ENCODE results near the gene CIAO2A.
A peak's percentile ranks its signal among the peaks of the same experiment; 100 is the strongest.

CIAO2A gene

DNA sequence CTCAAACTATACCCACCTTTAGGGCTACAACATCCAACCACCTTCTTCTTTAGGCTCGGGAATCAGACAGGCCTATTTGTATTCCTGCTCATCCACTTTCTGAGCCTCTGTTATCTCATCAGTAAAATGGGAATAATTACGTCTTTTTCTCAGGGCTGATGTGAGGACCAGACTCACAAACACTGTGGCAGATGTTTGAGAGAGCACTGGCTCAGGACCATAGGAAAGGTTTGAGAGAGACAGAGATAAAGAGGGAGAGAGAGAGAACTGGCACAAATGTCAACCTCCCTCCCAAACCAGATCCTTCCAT, 42.6 kb downstream of the CIAO2A start:
- Histone ChIP-seq H3K27ac (ENCODE audit: insufficient read depth in 1 of 2, low read depth in 1 of 2, low read length in 2 of 2, poor library complexity in 1 of 2, severe bottlenecking in 2 of 2) (no peak overlapping the region), H3K4me3 (ENCODE audit: control insufficient read depth in 1 of 7, extremely low read depth in 1 of 7, insufficient read depth in 4 of 7, low read depth in 2 of 7, low read length in 6 of 7) (no peak overlapping the region)
- POLR2A ChIA-PET = no interaction called here

GRCh38 chr15:64050281-64051092, 43.2 kb downstream of the CIAO2A start:
- ChIA-PET CTCF (interaction anchor here (0.8 to 1.6 kb wide), 6 partner anchors 11 to 109 kb away, joined by 3 to 6 read pairs (median 3); no protein-coding TSS in a partner anchor), POLR2A (no interaction called here)
- H3K36me3 ChIP-seq (ENCODE audit: control insufficient read depth in 4 of 4, insufficient read depth in 4 of 4, low read length in 3 of 4) = no peaks in the 10 kb centered on the region
- WGBS (ENCODE audit: insufficient coverage) = 99% methylated on average over 4 of the region's 8 CpGs
- H3K27me3 ChIP-seq (replicated peaks in 2 of 5; ENCODE audit: control insufficient read depth in 4 of 5, insufficient read depth in 5 of 5, low read length in 4 of 5) = peaks cover 0 to 7% (median 5%) of the 10 kb centered on the region in 5 experiments
- peaks cover 7 to 28% (median 18%) of the 10 kb centered on the region in 4 experiments for H3K4me1 ChIP-seq (ENCODE audit: control extremely low read depth in 1 of 4, control insufficient read depth in 4 of 4, insufficient read depth in 4 of 4, low read length in 3 of 4)
- no peaks in the 10 kb centered on the region for H3K9me3 ChIP-seq (ENCODE audit: control extremely low read depth in 1 of 5, control insufficient read depth in 4 of 5, insufficient read depth in 2 of 5, low read depth in 1 of 5, low read length in 4 of 5)
- DNase-seq = no peak
- H3K4me3 ChIP-seq (ENCODE audit: control insufficient read depth in 1 of 7, extremely low read depth in 1 of 7, insufficient read depth in 4 of 7, low read depth in 2 of 7, low read length in 6 of 7) = no peak overlapping the region
- no peak overlapping the region for H3K27ac ChIP-seq (ENCODE audit: insufficient read depth in 1 of 2, low read depth in 1 of 2, low read length in 2 of 2, poor library complexity in 1 of 2, severe bottlenecking in 2 of 2)

More for the DNA sequence above, 42.6 kb downstream of the CIAO2A start:
- Histone ChIP-seq H3K36me3 (ENCODE audit: control insufficient read depth in 4 of 4, insufficient read depth in 4 of 4, low read length in 3 of 4) (no peaks in the 10 kb centered on the region), H3K9me3 (ENCODE audit: control extremely low read depth in 1 of 5, control insufficient read depth in 4 of 5, insufficient read depth in 2 of 5, low read depth in 1 of 5, low read length in 4 of 5) (no peaks in the 10 kb centered on the region), H3K27me3 (replicated peaks in 2 of 5; ENCODE audit: control insufficient read depth in 4 of 5, insufficient read depth in 5 of 5, low read length in 4 of 5) (peaks cover 0 to 7% (median 5%) of the 10 kb centered on the region in 5 experiments), H3K4me1 (ENCODE audit: control extremely low read depth in 1 of 4, control insufficient read depth in 4 of 4, insufficient read depth in 4 of 4, low read length in 3 of 4) (peaks cover 7 to 23% (median 13%) of the 10 kb centered on the region in 4 experiments)
- WGBS (ENCODE audit: insufficient coverage) = 100% methylated on average over 2 of the region's 2 CpGs
- no peak for DNase-seq
- CTCF ChIA-PET = interaction anchor here (0.8 to 1.3 kb wide), 3 partner anchors 11 to 41 kb away, joined by 3 to 4 read pairs (median 3); no protein-coding TSS in a partner anchor

DNA sequence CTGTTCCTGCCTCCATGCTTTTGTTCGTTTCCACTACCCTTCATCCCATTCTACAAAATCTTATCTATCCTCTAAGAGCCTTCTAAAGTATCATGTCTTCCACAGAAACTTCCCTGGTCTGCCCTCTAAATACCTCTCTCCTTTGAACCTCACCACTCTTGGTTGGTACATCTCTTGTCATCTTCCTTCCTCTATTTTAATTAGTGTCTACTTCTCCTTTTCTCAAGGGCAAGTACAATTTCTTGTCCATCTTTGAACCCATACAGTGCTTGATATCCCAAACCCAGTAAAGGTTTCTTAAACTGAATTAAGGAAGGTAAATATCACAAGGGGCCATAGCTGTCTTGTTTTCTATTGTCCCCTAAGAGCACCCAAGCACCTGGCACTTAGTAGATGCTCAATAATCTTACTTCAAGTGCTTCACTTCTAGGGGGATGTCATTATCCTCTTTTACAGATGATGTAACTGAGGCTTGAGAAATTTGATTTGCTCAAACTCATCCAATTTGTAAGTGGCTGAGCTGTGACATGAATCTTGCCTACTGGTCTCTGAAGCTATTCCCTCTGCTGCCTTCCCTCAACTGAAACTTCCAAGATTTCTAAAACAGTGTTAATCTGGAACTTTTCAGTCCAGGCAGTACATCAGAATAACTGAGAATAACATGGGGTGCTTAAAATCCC, 44.7 kb downstream of the CIAO2A start:
- ChIA-PET POLR2A (no interaction called here), CTCF (interaction anchor here (0.5 to 3.7 kb wide), 8 partner anchors 13 to 297 kb away, joined by 3 to 14 read pairs (median 5); no protein-coding TSS in a partner anchor)
- 94% methylated on average over 1 of the region's 1 CpG for WGBS (ENCODE audit: insufficient coverage)
- no peak overlapping the region for H3K4me3 ChIP-seq (ENCODE audit: control insufficient read depth in 1 of 7, extremely low read depth in 1 of 7, insufficient read depth in 4 of 7, low read depth in 2 of 7, low read length in 6 of 7)
- no peaks in the 10 kb centered on the region for H3K9me3 ChIP-seq (ENCODE audit: control extremely low read depth in 1 of 5, control insufficient read depth in 4 of 5, insufficient read depth in 2 of 5, low read depth in 1 of 5, low read length in 4 of 5)
- H3K36me3 ChIP-seq (ENCODE audit: control insufficient read depth in 4 of 4, insufficient read depth in 4 of 4, low read length in 3 of 4) = no peaks in the 10 kb centered on the region
- DNase-seq = peak in 2 of 3 donors; percentile 35 to 40
- H3K27ac ChIP-seq (ENCODE audit: insufficient read depth in 1 of 2, low read depth in 1 of 2, low read length in 2 of 2, poor library complexity in 1 of 2, severe bottlenecking in 2 of 2) = no peak overlapping the region
- H3K27me3 ChIP-seq (replicated peaks in 2 of 5; ENCODE audit: control insufficient read depth in 4 of 5, insufficient read depth in 5 of 5, low read length in 4 of 5) = peaks cover 0 to 7% (median 6%) of the 10 kb centered on the region in 5 experiments
- peaks cover 10 to 42% (median 27%) of the 10 kb centered on the region in 4 experiments for H3K4me1 ChIP-seq (ENCODE audit: control extremely low read depth in 1 of 4, control insufficient read depth in 4 of 4, insufficient read depth in 4 of 4, low read length in 3 of 4)

DNA sequence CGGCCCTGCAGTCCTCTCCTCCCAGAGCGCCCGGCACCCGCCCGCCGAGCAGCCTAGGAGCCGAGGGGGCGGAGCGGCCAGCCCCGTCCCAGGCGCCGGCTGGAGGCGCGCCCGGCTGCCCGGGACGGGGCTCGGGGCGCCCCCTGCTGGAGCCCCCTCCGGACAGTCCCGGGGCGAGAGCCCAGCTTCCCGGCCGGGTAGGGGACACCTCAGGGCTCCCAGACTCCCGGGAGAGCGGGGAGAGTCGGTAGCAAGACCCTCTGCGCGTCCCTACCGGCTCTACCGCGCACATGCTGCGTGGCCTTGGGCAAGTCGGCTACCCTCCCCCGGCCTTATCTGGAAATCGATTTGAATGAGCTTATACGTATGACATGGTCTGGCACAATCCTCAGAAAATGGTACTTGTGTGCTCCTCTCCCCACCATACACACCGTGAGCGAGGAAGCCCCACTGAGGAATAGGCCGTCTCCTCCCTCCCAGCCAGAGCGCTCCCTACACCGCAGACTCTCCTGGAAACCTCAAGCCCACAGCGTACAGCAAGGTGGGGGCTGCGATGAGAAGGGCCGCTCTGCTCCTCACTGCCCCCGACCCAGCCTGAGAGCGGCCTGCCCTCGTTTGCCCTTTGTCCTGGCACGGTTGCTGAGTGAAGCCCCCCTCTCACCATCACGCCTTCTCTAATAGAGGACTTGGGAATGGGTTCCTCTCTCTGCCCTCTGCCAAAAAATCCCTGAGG, 47.1 kb downstream of the CIAO2A start, which contains the start of gene DAPK2:
Gene DAPK2 (minus strand): TSS at position 65 of the 733 bp plus-strand sequence. CDS start 6,224 bp downstream, outside the sequence.
- CTCF ChIA-PET = interaction anchor here (0.7 to 3.7 kb wide), 22 partner anchors 8 to 314 kb away, joined by 3 to 14 read pairs (median 4); no protein-coding TSS in a partner anchor
- Histone ChIP-seq H3K9me3 (ENCODE audit: control extremely low read depth in 1 of 5, control insufficient read depth in 4 of 5, insufficient read depth in 2 of 5, low read depth in 1 of 5, low read length in 4 of 5) (no peaks in the 10 kb centered on the region), H3K27me3 (replicated peaks in 2 of 5; ENCODE audit: control insufficient read depth in 4 of 5, insufficient read depth in 5 of 5, low read length in 4 of 5) (peaks cover 0 to 7% (median 6%) of the 10 kb centered on the region in 5 experiments), H3K36me3 (ENCODE audit: control insufficient read depth in 4 of 4, insufficient read depth in 4 of 4, low read length in 3 of 4) (no peaks in the 10 kb centered on the region), H3K4me3 (ENCODE audit: control insufficient read depth in 1 of 7, extremely low read depth in 1 of 7, insufficient read depth in 4 of 7, low read depth in 2 of 7, low read length in 6 of 7) (peak within 1 kb of the TSS; percentile 28 to 78 (median 62)), H3K27ac (ENCODE audit: insufficient read depth in 1 of 2, low read depth in 1 of 2, low read length in 2 of 2, poor library complexity in 1 of 2, severe bottlenecking in 2 of 2) (no peak within 1 kb of the TSS), H3K4me1 (ENCODE audit: control extremely low read depth in 1 of 4, control insufficient read depth in 4 of 4, insufficient read depth in 4 of 4, low read length in 3 of 4) (peaks cover 10 to 46% (median 27%) of the 10 kb centered on the region in 4 experiments)
- POLR2A ChIA-PET = interaction anchor here (1.2 kb wide), 1 partner anchor 10 kb away, joined by 3 read pairs; no protein-coding TSS in a partner anchor
- DNase-seq = peak; percentile 41 to 62 (median 55)
- 1% methylated on average over 41 of the region's 50 CpGs for WGBS (ENCODE audit: insufficient coverage)

DNA sequence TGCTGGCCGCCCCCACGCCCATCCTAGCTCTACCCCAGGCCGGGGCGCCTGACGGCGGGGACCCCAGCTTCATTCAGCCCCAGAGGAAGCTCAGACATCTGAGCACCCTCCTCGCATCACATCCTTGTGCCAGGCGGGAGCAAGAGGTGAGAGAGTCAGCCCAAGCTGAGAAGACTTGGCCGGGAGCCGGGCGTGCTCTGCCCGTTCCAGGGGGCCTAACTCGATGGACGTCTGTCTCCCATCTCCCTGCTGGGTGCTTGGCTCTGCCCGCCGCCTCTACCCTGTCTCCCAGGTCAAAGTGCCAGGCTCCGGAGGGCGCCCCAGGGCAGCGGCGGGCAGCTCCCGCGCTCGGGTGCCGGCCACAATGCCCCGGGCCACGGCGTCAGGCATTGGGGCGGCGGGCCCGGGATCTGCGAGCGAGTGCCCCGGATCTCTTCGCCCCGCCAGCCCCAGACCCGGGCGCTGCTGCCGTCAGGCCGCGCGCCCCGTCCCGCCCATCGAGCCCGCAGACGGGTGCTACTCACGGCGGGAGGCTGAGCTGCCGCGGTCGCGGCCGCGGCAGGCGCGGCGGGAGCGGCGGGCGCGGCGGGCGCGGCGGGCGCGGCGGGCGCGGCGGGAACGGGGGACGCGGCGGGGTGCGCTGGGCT, 47.7 kb downstream of the CIAO2A start:
- Histone ChIP-seq H3K9me3 (ENCODE audit: control extremely low read depth in 1 of 5, control insufficient read depth in 4 of 5, insufficient read depth in 2 of 5, low read depth in 1 of 5, low read length in 4 of 5) (no peaks in the 10 kb centered on the region), H3K4me3 (ENCODE audit: control insufficient read depth in 1 of 7, extremely low read depth in 1 of 7, insufficient read depth in 4 of 7, low read depth in 2 of 7, low read length in 6 of 7) (peak overlapping the region in 6 of 7 experiments; percentile 28 to 78 (median 62)), H3K27ac (ENCODE audit: insufficient read depth in 1 of 2, low read depth in 1 of 2, low read length in 2 of 2, poor library complexity in 1 of 2, severe bottlenecking in 2 of 2) (no peak overlapping the region), H3K4me1 (ENCODE audit: control extremely low read depth in 1 of 4, control insufficient read depth in 4 of 4, insufficient read depth in 4 of 4, low read length in 3 of 4) (peaks cover 10 to 46% (median 27%) of the 10 kb centered on the region in 4 experiments), H3K36me3 (ENCODE audit: control insufficient read depth in 4 of 4, insufficient read depth in 4 of 4, low read length in 3 of 4) (no peaks in the 10 kb centered on the region), H3K27me3 (replicated peaks in 2 of 5; ENCODE audit: control insufficient read depth in 4 of 5, insufficient read depth in 5 of 5, low read length in 4 of 5) (peaks cover 0 to 7% (median 6%) of the 10 kb centered on the region in 5 experiments)
- CTCF ChIA-PET = interaction anchor here (0.7 to 3.7 kb wide), 18 partner anchors 9 to 219 kb away, joined by 3 to 14 read pairs (median 5); no protein-coding TSS in a partner anchor
- 30% methylated on average over 42 of the region's 76 CpGs for WGBS (ENCODE audit: insufficient coverage)
- peak in 2 of 3 donors; percentile 40 to 52 for DNase-seq
- POLR2A ChIA-PET = interaction anchor here (1.2 kb wide), 1 partner anchor 9 kb away, joined by 3 read pairs; no protein-coding TSS in a partner anchor

DNA sequence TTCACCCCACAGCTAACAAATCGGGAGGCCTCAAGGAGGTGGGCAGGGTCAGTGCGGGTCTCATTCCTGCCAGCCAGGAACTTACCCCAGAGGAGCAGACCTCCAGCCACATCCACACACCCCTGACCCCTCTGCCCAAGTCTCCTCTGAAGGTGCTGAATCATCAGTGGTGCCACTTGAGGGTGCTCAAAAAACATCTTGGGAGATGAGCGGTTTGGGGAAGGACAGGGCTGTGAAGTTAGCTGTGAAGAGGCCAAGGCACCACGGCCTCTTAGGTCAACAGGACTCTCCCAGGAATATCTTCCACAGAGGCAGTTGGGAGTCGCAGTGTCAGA, 48.6 kb downstream of the CIAO2A start:
- H3K4me1 ChIP-seq (ENCODE audit: control extremely low read depth in 1 of 4, control insufficient read depth in 4 of 4, insufficient read depth in 4 of 4, low read length in 3 of 4) = peaks cover 7 to 39% (median 23%) of the 10 kb centered on the region in 4 experiments
- DNase-seq = peak in 2 of 3 donors; percentile 18 to 34
- H3K27me3 ChIP-seq (replicated peaks in 2 of 5; ENCODE audit: control insufficient read depth in 4 of 5, insufficient read depth in 5 of 5, low read length in 4 of 5) = peaks cover 0 to 7% (median 6%) of the 10 kb centered on the region in 5 experiments
- POLR2A ChIA-PET = no interaction called here
- CTCF ChIA-PET = interaction anchor here (1.0 to 3.1 kb wide), 10 partner anchors 10 to 293 kb away, joined by 3 to 9 read pairs (median 5); no protein-coding TSS in a partner anchor
- H3K4me3 ChIP-seq (ENCODE audit: control insufficient read depth in 1 of 7, extremely low read depth in 1 of 7, insufficient read depth in 4 of 7, low read depth in 2 of 7, low read length in 6 of 7) = no peak overlapping the region
- no peak overlapping the region for H3K27ac ChIP-seq (ENCODE audit: insufficient read depth in 1 of 2, low read depth in 1 of 2, low read length in 2 of 2, poor library complexity in 1 of 2, severe bottlenecking in 2 of 2)
- H3K9me3 ChIP-seq (ENCODE audit: control extremely low read depth in 1 of 5, control insufficient read depth in 4 of 5, insufficient read depth in 2 of 5, low read depth in 1 of 5, low read length in 4 of 5) = no peaks in the 10 kb centered on the region
- 73% methylated on average over 5 of the region's 5 CpGs for WGBS (ENCODE audit: insufficient coverage)
- no peaks in the 10 kb centered on the region for H3K36me3 ChIP-seq (ENCODE audit: control insufficient read depth in 4 of 4, insufficient read depth in 4 of 4, low read length in 3 of 4)
